HG03135 (cell line): ENCODE data around the gene DENND10.

Experiments
- ATAC-seq: cut with Tn5 transposase; IDR thresholded peaks from one replicate; pipeline ENCODE4 v1.9.1; 2021; ENCODE audit warnings: mild to moderate bottlenecking, moderate library complexity; ENCODE audit not compliant: unreplicated experiment

Gene DENND10

GRCh38 chr10:119103903-119104653 lies at the start of gene DENND10:
Gene DENND10 (plus strand): TSS chr10:119104113. CDS start chr10:119104143, 30 bp downstream.
- peak; percentile 77 for ATAC-seq

- ATAC-seq = no peak
Measured at GRCh38 chr10:119055472-119055871, 48.4 kb upstream of the DENND10 start.

- no peak for ATAC-seq
Measured at GRCh38 chr10:119058010-119058409, 45.9 kb upstream of the DENND10 start.

GRCh38 chr10:119059557-119059956 lies 44.4 kb upstream of the DENND10 start:
- ATAC-seq = no peak

GRCh38 chr10:119060107-119060506 lies 43.8 kb upstream of the DENND10 start:
- no peak for ATAC-seq

- ATAC-seq = no peak
Measured at GRCh38 chr10:119061352-119061751, 42.6 kb upstream of the DENND10 start.

- no peak for ATAC-seq
Measured at GRCh38 chr10:119061926-119062325, 42.0 kb upstream of the DENND10 start.

GRCh38 chr10:119070395-119071165 lies 33.3 kb upstream of the DENND10 start:
- no peak for ATAC-seq

- ATAC-seq = no peak
Measured at GRCh38 chr10:119073584-119073983, 30.3 kb upstream of the DENND10 start.

- no peak for ATAC-seq
Measured at GRCh38 chr10:119078422-119079179, 25.3 kb upstream of the DENND10 start.

GRCh38 chr10:119079599-119080520 lies 24.1 kb upstream of the DENND10 start:
- peak; percentile 67 for ATAC-seq

- peak; percentile 81 for ATAC-seq
Measured at GRCh38 chr10:119080521-119081259, 23.2 kb upstream of the DENND10 start, which contains the start of gene EIF3A. Gene EIF3A (minus strand): TSS chr10:119080817. CDS start chr10:119080676, 141 bp downstream.

GRCh38 chr10:119084896-119085295 lies 19.0 kb upstream of the DENND10 start:
- ATAC-seq = no peak

GRCh38 chr10:119087271-119087882 lies 16.5 kb upstream of the DENND10 start:
- no peak for ATAC-seq

GRCh38 chr10:119090026-119090795 lies 13.7 kb upstream of the DENND10 start:
- ATAC-seq = no peak

- ATAC-seq = no peak
Measured at GRCh38 chr10:119090968-119091367, 12.9 kb upstream of the DENND10 start.

GRCh38 chr10:119095640-119096039 lies 8.3 kb upstream of the DENND10 start:
- ATAC-seq = no peak
